ENCODE data around the gene NSUN2.

- no peak for TF ChIP-seq CTCF (IDR thresholded peaks at IDR 0.05; ENCODE audit: insufficient read depth, low read depth, low read length)
- no peak for TF ChIP-seq EZH2 (IDR thresholded peaks at IDR 0.05; ENCODE audit: insufficient read depth, low read length)
Measured at GRCh38 chr5:6637022-6637421, 4.2 kb upstream of the NSUN2 start.
